ENCODE measurements around the gene NGLY1. TPM values are rescaled to one million over a fixed set of nuclear protein-coding genes. Genes with fewer than 3 reads are reported as not detected.

Gene NGLY1, protein sequence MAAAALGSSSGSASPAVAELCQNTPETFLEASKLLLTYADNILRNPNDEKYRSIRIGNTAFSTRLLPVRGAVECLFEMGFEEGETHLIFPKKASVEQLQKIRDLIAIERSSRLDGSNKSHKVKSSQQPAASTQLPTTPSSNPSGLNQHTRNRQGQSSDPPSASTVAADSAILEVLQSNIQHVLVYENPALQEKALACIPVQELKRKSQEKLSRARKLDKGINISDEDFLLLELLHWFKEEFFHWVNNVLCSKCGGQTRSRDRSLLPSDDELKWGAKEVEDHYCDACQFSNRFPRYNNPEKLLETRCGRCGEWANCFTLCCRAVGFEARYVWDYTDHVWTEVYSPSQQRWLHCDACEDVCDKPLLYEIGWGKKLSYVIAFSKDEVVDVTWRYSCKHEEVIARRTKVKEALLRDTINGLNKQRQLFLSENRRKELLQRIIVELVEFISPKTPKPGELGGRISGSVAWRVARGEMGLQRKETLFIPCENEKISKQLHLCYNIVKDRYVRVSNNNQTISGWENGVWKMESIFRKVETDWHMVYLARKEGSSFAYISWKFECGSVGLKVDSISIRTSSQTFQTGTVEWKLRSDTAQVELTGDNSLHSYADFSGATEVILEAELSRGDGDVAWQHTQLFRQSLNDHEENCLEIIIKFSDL
- 10 to 100 TPM; 22.6 to 28.9 TPM for total RNA-seq
- long read RNA-seq, donor 1, transcript NGLY1-202 (12 exons, 2,473 nt): major isoform, 6 of 10 reads
- long read RNA-seq, donor 1, partial matches to known transcripts: 1 of 10 reads
- long read RNA-seq, donor 1, other reads (novel, unspliced or antisense): 3 of 10 reads
- long read RNA-seq, donor 2, transcript NGLY1-204 (11 exons, 2,024 nt): minor isoform, 11 of 79 reads
- long read RNA-seq, donor 2, transcript NGLY1-207 (12 exons, 2,534 nt): minor isoform, 6 of 79 reads
- long read RNA-seq, donor 2, transcript NGLY1-202 (12 exons, 2,473 nt): major isoform, 45 of 79 reads
- long read RNA-seq, donor 2, partial matches to known transcripts: 3 of 79 reads
- long read RNA-seq, donor 2, other reads (novel, unspliced or antisense): 14 of 79 reads

DNA sequence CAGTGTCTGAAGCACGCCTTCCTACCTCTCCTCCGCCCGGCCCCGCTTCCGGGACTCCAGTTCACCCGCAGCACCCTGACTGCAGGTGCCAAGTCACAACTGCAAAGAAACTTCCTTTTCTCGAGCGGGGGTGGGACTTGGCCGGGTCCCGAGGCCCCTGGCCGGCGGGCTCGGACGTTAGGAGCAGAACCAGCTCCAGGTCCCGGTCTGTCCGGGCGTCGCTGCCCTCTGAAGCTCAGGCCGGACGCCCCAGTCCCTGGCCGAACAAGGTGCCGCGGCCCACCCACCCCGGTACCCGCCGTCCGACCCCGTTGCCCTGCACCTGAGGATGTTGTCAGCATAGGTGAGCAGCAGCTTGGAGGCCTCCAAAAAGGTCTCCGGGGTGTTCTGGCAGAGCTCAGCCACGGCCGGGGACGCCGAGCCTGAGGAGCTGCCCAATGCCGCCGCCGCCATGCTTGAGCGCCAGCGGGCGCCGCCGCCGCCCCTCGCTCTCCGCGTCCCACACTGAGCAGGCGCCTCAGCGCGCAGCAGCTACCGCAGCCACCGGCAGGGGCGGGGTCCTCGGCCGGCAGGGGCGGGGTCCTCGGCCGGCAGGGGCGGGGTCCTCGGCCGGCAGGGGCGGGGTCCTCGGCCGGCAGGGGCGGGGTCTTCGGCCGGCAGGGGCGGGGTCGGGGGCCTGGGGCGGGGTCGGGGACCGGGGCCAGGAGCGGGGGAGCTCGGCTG lies at the start of gene NGLY1:
Gene NGLY1, minus strand, starts transcription at position 506 of the 723 bp plus-strand sequence. Its CDS starts 53 bp downstream, at position 453.
- intact Hi-C loops (cut with DNase I): no loop called here
- peak; percentile 96 for DNase-seq (ENCODE audit: low spot score)

DNA sequence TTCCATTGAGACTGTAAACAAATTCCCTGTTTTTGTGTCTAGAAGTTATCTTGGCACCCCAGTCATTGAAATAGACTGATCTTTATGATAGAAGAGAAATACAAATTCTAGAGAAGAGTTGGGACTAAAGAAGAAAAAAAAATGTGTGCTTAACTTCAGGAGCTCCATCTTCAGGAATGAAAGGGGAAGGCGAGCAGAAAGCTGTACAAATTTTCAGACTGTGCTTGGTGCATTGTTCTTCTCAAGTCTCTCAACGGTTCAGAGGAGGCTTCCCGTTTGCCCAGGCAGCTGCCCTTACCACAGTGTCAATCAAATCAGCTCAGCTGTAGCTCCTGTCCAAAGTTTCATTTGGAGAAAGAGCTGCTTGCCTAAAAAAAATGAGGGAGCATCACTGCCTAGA lies 48.3 kb upstream of the NGLY1 start:
- no peak for DNase-seq (ENCODE audit: low spot score)
- intact Hi-C loops (cut with DNase I): no loop called here

DNA sequence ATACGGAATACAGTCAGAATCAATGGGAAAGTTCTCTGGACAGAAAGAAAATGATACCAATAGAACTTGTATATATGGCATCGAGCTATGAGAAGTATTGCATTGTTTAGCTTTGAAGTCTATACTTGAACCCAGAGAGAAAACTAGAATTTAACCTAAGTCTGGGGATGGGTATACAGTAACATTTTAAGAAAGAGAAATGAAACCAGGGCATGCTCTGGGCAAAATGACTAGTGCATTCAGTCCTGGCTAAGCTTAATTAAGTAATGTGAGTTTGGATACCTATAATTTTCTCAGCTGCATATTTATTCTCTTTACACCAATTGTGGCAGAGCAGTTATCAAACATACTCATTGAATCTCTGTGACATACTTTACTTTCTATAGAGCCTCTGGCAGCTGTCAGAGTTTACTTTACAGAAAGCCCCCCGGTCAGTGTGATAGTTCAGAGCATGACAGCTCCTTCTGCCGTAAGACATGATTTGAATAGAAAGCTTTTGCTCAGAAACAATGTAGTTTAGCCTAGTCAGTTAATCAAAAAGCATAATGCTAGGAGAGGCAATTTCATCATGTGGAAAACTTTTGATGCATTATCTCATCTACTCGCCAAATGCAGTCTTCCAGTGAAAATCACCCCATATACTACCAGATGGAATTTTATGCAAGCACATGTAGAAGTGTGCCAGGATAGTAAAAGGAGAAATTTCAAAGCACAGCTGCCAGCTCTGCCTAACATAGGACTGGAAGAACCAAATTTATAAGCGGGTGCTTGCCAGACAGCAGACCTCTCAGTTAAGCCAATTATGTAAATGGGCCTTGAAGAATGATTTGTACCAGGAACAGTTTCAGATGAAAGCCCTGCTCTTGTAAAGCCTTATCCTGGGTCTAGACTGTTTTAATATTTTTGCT lies 47.4 kb upstream of the NGLY1 start:
- intact Hi-C loops (cut with DNase I): no loop called here
- no peak for DNase-seq (ENCODE audit: low spot score)

DNA sequence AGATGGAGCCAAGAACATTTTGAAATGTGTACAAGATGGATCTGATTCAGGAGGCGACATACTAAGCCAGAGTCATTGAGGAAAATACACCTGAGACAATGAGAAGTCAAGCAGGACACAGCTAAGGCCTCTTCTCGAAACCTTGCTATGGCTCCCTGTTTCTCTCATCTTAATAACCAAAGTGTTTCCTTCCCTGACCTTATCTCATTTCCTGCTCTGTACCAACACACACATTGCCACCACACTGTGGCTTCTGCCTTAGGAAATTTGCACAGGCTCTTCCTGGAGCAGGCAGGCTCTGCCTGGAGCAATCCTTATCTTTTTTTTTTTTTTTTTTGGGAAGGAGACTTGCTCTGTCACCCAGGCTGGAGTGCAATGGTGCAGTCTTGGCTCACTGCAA lies 43.3 kb upstream of the NGLY1 start:
- intact Hi-C loops (cut with DNase I): no loop called here
- DNase-seq (ENCODE audit: low spot score): no peak

DNA sequence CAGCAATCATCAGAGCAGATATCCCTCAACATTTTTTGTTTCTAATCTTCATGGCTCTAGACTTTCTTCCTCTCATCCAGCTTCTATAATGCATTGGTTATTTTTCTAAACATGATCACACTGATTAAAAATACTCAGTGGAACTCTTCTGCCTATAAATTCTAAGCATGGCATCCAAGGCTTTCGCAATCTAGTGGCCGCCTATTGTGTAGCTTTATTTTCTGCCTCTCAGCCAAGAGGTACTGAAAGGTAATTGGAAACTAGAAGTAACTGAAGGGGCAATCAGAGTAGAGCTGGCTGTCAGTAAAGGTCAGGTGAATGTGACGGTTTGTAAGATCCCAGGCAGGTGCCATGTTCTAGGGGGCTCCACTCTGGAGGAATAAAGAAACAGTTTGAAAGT lies 40.1 kb upstream of the NGLY1 start:
- DNase-seq (ENCODE audit: low spot score): no peak
- intact Hi-C loops (cut with DNase I): no loop called here

DNA sequence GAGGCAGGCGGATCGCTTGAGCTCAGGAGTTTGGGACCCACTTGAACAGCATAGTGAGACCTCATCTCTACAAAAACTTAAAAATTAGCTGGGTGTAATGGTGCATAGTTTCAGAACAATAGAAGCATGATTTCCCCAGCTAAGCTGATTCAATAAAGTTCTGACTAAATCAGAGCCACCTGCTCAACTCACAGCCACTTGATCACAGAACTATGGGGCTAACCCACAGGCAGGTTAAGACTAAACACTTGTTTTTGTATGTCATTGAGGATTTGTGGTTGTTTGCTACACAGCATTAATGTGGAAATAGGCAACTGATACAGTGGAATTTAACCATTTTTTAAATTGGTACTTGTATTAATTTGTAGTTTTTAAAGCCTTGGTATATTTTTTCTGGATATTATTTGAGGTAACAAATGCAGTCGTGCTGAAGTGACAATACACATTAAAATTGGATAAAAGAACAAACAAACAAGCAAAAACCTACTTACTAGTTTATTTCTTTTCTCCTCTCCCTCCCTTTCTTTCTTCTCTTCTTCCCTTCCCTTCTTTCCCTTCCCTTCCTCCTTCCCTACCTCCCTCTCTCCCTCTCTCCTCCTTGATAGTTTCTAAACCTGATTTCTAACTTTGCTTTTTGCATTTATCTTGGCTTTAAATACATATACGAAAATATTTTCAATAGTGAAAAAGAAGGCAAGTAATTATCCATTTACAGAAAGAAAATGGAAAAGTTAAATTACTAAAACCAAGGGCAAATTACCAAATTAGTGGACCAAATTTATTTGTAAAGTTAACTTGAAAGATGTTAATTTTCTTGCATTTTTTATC lies 38.7 kb upstream of the NGLY1 start:
- intact Hi-C loops (cut with DNase I): no loop called here
- DNase-seq (ENCODE audit: low spot score): no peak

DNA sequence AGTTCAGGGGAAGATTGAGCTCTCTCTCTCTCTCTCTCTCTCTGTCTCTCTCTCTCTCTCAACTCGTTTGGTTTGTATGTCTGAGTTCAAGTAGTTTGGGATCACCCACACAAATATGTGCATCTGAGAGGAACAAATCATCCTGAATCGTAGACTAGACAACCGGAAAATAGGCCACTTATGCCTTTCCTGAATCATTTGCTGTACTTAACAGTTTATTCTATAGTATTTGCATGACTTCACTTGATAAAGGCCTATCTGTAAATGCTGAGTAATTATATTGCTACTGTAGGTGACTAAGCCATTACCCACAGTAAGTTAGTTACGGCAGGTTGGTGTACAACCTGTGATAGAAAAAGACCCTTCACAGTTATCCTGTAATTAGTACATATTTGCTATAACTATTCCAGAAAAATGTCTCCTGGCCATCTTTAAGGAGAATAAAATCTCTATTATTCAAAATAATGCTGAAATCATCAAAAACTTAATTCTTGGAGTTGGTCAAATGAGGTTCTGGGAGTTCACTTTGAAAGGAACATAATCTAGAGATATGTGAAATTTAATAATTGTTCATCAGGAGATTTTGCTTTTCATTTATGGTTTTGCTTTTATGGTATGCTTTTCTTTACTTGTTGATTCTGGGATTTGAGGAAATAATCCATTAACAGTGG lies 37.7 kb upstream of the NGLY1 start:
- intact Hi-C loops (cut with DNase I): no loop called here
- no peak for DNase-seq (ENCODE audit: low spot score)

DNA sequence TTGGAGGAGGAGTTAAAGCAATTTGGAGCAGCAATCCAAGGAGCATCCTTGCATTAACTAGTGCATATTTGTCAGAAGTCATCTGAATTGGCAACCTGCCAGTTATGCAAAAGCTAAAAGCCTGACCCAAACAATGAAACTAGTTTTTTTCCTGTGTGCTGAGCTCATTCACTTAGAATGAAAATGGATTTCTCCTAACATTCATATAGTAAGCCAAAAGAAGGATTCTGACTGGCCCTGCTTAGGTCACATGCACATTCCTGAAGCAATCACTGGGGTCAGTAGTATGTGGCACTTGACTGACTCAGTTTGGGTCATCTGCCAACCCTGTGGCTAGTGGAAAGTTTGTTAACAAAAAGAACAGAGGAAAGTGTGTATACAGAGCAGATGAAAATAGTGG lies 37.1 kb upstream of the NGLY1 start:
- intact Hi-C loops (cut with DNase I): no loop called here
- DNase-seq (ENCODE audit: low spot score): no peak

DNA sequence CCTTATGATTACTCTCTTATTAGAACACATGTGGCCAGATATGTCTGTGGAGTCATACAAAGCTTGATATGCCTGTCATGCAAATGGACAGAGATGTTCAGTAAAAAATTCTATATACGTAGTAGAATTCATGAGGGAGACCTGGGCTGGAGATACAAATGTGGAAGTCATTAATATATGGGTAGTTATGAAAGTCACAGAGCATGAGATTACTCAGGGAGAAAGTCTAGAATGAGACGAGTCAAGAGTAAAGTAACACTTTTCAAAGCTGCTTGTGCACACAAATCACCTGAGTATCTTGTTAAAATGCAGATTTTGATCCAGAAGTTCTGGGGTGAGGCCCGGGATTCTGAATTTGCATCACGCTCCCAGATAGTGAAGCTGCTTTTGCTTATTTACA lies 35.1 kb upstream of the NGLY1 start:
- intact Hi-C loops (cut with DNase I): loop anchor here in 1 of 2 donors (5.0 kb wide), 1 partner anchor 1236 kb away; no protein-coding TSS in a partner anchor
- no peak for DNase-seq (ENCODE audit: low spot score)

DNA sequence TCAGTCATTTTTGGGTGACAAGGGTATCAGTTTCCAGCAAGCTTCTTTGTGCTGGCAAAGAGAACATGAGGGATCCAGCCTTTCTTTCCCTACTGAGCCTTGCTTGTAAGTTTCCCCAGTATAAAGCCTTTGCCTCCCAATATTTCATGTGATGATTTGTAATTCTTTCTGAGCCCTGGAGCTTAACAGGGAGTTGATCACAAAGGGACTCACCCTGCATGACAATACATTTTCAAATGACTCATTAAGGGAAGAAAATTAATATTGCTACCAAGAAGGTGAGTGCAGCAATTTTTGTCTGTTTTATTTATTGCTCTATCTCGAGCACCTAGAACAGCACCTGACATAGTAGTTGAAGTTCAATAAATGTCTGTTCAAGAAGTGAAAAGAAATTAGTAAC lies 34.4 kb upstream of the NGLY1 start:
- DNase-seq (ENCODE audit: low spot score): no peak
- intact Hi-C loops (cut with DNase I): loop anchor here in 1 of 2 donors (5.0 kb wide), 1 partner anchor 1235 kb away; no protein-coding TSS in a partner anchor

DNA sequence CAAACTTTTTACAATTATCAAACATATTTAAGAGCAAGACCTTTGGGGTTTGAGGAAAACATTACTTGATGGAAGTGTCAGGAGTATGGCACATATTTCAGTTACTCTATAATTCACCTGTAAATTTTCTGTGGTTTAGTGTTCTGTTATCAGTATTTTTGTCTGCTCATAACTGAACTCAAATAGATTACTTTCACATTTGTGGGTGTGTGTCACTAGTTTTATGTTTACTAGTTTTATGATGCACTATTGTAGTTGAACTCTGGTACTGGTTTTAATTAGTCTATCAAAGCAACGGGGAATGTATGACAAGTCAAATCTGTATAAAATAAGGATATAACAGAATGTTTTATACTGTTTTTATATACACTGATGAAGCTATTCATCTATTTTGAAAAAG lies 33.9 kb upstream of the NGLY1 start:
- DNase-seq (ENCODE audit: low spot score): no peak
- intact Hi-C loops (cut with DNase I): loop anchor here in 1 of 2 donors (5.0 kb wide), 1 partner anchor 1235 kb away; no protein-coding TSS in a partner anchor

DNA sequence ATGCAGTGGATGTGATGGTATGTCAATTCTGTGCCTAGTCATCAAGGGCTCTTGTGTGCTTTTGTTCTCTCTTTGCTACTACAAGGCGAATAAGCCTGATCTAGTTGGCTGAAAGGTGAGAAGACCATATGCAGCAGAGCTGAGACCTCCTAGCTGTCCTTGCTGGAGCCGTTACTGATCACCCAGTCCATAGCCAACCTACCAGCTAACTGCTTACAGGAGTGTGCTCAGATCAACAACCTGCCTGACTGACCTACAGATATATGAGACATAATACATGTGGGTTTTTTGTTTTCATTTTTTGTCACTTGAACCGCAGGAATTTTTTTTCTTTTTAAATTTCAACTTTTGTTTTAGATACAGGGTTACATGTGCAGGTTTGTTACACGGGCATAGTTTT lies 29.4 kb upstream of the NGLY1 start:
- DNase-seq (ENCODE audit: low spot score): no peak
- intact Hi-C loops (cut with DNase I): no loop called here

DNA sequence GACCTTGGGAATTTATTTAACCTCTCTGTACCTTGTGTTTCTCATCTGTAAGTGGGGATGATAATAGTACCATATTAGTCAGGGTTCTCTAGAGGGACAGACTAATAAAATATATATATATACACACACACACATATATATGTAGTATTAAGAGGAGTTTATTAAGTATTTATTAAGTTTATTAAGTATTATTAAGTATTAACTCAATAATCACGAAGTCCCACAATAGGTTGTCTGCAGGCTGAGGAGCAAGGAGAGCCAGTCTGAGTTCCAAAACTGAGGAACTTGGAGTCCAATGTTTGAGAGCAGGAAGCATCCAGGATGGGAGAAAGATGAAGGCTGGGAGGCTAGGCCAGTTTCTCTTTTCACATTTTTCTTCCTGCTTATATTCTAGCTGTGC lies 21.4 kb upstream of the NGLY1 start:
- no peak for DNase-seq (ENCODE audit: low spot score)
- intact Hi-C loops (cut with DNase I): no loop called here

DNA sequence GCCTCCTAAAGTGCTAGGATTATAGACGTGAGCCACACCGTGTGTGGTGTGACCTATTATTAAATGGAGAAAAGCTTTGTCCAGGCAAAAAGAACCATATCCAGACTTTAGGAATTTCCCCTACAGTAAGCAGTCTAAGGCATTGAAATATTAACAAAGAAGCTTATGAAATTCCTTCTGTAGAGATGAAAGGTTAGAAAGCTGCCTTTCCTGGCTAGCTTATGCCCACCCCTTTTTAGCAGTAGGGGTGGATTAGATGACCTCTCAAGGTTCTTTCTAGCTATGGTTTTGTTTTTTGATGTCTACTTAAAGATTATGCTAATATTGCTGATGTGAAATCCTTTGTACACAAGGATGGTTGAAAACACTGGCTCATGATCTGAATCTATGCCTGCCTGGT lies 20.6 kb upstream of the NGLY1 start:
- intact Hi-C loops (cut with DNase I): no loop called here
- no peak for DNase-seq (ENCODE audit: low spot score)

DNA sequence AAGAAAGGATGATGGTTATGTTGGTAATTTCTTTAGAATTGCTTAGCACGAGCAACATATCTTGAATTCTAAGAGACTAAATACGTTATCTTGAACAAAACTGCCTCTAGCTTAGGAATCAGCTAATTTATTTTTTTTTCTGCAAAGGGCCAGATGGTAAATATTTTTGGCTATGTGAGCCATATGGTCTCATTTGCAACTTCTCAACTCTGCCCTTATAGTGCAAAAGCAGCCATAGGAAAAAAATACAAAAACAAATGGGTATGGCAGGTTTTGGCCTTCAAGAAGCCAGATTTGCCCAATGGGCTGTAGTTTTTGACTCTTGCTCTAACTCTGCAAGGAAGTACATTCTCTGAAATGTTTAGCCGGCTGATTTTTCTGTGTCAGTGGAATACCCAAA lies 18.5 kb upstream of the NGLY1 start:
- no peak for DNase-seq (ENCODE audit: low spot score)
- intact Hi-C loops (cut with DNase I): no loop called here

DNA sequence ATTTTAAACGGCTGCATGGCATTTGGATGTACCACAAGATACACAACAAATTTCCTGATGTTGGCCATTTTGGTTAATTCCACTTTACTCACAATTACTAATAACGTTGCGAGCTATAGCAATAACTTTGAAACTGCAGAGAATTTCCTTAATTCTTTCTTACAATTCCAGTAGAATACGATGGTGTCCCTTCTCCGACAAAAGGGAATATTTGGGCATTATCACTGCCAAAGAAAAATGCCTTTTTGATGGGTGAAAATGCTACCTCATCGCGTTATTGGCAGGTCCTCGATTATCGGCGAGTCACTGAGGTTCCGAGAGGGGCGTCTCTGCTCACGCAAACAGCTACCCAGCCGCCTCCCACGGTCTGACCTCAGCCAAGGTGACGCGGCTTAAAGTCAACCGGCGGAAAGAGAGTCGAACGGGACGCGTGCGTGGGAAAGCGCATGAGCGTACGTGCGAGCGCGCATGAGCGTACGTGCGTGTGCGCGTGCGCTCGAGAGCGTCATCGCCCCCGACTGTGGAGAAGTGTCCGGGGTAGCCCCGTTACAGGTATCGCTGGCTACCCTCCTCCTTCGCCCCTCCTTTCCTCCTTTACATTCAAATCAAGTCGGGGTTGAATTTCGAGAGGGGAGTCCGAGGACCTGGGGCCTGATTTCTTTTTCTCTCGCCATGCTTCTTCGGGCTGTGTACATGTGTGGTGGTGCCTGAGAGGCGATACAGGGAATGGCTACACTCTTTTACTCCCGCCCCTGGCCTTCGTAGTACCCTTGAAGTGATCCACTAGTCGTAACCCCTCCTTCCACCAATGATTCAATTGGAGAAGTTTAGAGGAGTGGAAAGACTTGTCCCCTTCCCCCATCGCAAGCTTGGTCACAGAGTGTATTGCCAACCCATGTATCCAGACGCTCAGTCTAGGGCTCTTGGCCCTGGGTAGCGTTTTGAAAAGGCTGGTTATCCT lies 6.6 kb upstream of the NGLY1 start, which contains the start of gene OXSM:
Gene OXSM, plus strand, starts transcription at position 495 of the 961 bp plus-strand sequence. CDS start 931 bp downstream, outside the sequence.
- intact Hi-C loops (cut with DNase I): no loop called here
- peak; percentile 97 for DNase-seq (ENCODE audit: low spot score)
